ENCODE results near the gene PTPRM.

The PTPRM gene

DNA sequence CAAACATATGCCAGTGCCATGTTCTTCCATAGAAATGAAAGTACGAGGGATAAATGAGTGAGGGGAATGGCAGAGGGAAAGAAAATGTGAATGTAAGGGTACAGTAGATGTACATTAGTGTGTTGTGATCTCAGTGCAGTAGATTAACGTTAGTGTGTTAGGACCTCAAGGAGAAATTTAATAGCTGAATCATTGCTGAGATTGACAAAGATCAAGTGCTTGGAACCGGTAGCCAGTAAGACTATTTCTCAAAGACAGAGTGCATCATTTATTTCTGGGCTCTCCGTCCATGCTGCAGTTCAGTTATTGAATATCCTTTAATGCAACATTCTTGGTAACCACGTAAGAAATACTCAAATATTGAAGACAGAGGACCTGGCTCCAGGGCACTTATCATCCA, 246.0 kb downstream of the PTPRM start:
- DNase-seq = no peak

DNA sequence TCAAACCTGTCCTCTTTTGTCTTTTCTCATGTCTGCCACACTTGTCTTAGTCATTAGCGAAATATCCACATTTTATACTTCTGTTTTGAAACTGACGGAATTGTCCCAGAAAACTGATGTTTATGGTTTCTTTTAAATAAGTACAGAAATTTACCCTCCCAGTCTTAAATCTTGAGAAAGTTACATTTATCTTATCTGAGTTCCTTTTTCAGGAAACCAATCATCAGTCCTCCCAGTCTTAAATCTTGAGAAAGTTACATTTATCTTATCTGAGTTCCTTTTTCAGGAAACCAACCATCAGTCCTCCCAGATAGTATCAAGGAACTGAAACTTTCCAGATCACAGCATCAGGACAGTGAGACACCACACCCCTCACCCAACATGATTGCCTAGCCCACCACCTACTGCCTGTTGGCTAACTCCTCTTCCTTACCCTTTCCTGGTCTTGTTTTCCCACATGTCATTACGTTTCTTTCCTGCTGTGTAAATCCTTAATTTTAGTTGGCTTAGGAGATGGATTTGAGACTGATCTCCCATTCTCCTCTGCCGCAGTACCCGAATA, 247.7 kb downstream of the PTPRM start:
- DNase-seq = no peak

DNA sequence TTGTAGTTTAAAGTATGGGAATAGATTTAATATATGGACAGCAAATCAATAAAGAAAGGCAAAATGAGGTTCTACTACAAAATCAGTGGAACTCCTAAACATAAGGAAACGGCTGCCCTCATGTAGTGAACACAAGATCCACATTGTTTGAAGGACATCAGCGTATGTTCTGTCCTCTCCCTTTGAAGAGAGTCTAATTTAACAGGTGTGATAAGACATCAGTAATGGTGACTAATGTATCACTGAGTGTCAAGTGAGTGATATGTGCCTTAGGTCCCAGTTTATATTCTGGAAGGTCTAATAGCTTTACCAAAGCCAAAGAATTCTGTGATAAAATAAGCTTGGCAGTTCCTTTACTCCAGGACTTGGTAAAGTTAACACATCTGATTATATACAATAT, 248.7 kb downstream of the PTPRM start:
- DNase-seq = no peak

- DNase-seq = no peak
These were observed 250.6 kb downstream of the PTPRM start for GRCh38 chr18:7817575-7818230.

DNA sequence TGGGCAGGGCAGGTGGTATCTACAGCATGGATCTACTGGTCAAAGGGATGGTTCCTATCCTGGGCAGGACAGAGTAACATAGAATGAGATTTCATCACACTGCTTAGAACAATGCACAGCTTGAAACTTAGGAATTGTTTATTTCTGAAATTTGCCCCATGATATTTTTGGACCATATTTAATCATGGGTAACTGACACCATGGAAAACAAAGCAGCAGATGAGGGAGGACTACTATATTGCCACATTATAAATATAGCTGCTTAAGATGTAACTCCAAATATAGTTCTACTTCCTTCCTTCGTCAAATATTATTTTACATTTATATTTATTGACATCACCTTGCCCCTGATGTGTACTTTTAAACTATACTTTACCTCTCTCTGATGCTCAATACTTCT, 254.7 kb downstream of the PTPRM start:
- DNase-seq = no peak

GRCh38 chr18:7822435-7823331, 255.6 kb downstream of the PTPRM start:
- DNase-seq = no peak

- DNase-seq = no peak
These were observed 257.9 kb downstream of the PTPRM start for GRCh38 chr18:7824970-7825369.

DNA sequence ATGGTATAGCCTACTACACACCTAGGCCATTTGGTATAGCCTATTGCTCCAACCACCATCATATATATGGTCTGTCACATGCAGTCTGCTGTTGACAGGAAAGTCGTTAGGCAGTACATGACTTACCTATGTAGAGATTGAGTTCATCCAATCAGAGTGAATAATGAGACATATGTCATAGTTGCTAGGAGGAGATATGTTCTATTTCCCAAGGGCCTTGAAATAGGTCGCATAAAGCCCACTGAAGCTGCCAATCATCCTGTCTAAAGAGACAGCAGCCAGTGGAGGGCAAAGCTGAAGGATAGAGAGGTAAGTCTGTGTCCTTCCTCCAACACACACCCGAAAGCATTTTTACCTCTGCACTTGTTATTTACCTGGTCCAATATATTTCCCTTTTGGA, 263.4 kb downstream of the PTPRM start:
- DNase-seq = peak; percentile 40

DNA sequence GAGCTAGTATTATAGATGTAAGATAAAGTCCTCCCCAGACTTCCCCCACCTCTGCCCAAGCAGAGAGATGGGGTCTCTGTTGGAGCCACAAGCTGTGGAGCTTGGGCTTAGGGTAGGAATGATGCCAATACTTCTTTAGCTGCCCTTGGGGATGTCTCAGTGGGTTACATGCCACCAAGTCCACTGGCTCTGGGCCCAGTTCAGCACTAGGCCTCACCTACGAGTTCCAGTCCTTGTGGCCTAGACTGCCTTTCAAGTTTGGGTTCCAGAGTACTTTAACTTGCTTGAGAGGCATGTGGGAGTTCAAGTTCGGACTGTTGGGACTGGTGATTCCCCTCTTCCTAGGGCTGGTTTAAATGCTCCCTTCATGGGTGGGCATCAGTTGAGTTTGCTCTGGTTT, 272.4 kb downstream of the PTPRM start:
- no peak for DNase-seq

DNA sequence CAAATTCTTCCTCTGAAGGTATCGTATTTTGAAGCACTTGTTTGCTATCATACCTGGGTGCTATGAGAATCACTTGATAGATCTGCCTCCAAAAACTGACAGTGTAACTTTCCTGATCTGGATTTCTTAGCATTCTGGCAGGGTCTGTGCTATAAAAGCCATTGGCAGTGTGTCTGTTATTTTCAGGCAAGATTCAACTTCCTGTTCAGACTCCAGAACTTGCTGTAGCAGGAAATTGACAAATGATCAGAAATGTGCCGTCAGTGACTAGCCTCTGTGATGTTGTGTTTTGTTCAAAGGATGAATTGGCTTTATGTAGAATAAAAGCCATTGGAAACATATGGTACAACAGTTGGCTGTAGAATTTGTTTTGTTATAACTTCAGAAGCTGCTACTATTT, 273.3 kb downstream of the PTPRM start:
- no peak for DNase-seq

DNA sequence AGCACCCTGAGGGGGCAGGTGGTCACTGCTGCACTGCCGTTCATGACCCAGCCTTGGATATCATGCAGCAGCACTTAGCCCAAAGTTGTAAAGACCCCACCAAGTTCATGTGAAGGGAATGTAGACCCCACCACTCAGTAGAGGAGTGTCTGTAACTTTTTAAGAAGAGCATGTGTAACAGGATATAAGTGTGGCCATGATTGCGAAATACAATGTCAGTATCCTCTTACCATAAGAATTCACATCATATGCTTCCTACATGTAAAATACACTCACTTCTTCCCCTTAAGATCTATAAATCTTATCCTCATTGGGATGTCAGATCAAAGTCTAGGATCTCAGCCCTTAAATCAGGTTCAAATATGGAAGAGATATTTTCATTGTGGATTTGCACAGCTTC, 276.9 kb downstream of the PTPRM start:
- no peak for DNase-seq

GRCh38 chr18:7844418-7844817, 277.3 kb downstream of the PTPRM start:
- no peak for DNase-seq

- DNase-seq = no peak
These were observed 279.2 kb downstream of the PTPRM start for GRCh38 chr18:7846335-7846734.

DNA sequence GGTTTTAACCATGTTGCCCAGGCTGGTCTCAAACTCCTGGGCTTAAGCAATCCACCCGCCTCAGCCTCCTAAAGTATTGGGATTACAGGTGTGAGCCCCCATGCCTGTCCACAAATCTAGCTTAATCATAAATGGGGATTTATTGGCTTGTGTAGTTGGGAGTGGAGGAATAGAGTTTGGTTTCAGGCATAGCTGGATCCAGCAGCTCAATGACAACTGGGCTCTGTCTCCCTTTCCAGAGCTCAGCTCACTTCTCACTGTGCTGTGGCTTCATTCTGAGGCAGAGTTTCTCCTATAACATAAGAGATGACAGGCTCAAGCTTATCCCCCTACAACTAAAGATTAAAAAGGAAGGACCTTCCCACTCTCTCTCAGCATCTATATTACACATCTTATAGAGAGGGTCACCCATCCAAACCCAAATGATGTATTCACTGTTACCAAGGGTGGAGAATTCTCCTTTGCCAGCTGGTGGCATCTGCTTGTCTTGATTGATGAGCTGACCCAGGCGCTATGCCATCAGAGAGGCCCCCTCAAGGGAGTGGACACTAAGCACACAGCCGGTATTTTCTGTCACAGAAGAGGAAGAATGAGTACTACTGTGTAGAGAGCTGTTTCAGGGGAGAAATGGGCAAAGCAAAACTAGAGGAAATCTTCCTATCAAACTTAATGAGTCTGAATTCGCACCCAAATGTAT, 280.4 kb downstream of the PTPRM start:
- DNase-seq = no peak

DNA sequence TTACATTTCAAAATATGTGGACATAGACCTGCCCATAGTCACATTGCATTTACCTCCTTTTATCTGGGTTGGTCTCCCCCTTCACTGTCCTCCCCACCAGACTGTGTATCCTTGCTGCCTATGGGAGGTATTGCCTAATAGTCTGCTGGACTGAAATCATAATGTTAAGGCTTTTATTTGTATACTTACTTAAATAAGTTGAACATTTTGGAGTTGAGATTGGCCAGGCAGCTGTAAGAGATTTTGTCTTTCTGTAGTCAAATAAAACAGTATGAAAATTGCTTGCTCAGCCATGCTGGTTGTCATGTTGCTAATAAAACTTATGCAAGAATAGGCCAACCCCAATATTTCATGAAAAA, 280.9 kb downstream of the PTPRM start:
- DNase-seq = no peak

DNA sequence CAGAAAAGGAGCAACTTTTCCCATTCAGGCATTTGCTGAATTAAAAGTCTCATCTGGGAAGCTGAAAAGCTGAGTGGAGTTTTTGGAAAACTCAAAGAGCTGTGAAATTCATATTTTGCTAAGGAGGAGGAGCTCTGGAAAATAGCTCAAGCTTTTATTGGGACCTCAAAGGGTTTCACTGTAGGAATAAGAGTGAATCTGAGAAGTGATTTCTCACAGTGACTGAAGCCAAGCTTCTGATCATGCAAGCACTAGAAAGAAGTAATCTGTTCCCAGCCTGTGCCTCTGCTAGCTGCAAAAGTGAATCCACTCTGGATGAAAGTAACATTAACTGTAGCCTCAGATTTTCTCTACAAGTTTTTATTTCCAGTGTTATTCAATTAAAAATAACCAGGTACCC, 283.3 kb downstream of the PTPRM start:
- no peak for DNase-seq

DNA sequence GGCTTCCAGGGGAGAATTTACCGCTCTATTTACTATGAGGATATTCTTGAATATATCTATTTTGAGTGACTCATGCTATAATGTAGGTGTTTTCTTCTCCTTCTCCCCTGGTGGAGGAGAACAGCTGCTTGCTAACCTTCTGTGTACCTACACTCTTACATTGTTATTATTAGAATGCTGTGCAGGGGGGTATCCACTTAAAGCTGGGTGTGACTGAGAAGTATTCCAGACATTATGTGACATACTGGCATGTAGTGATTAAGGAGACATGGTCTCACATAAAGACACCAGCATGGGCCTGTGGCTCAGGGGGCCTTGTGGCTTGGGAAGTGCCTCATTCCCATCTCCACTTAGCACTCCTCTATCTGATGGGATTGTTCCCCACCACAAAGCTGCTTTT, 287.9 kb downstream of the PTPRM start:
- no peak for DNase-seq

- DNase-seq = no peak
These were observed 288.6 kb downstream of the PTPRM start for GRCh38 chr18:7855671-7856070.

GRCh38 chr18:7856116-7856515, 289.0 kb downstream of the PTPRM start:
- no peak for DNase-seq

- no peak for DNase-seq
These were observed 289.6 kb downstream of the PTPRM start for GRCh38 chr18:7856733-7857132.

DNA sequence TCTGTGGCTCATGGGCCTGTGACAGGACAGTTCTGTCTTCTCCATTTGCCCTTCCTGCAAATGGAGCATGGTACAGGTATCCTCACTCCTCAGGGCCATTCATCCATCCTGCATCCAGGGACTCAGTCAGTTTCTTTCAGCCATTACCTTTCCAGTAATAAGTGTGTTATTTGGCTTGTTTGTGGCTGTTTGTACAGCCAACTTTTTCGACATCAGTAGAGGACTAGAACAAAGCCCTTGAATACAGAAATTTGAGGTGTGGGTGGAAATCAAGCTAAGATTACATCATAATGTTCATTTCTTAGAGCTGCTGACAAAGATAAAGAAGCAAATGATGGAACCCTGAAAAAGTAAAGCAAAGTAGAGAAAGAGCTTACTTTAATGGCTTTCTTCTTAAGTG, 290.4 kb downstream of the PTPRM start:
- no peak for DNase-seq

DNA sequence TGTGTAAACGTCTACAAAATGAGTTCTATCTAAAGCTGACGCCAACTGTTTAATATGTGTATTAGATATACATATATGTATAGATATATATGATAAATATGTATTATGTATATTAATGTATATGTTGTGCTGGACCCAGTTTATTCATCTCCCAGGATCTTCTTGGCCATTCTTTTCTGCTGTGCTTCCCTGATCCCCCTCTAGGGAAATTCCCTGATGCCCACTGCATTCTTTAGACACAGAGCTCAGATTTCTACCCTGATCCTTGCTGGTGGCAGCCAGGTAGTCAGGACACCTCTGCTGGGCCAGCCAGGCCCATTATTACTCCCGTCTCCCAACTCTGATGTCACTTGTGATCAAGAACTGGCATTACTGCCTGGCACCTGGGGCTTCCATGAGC, 292.0 kb downstream of the PTPRM start:
- no peak for DNase-seq

GRCh38 chr18:7870266-7870665, 303.1 kb downstream of the PTPRM start:
- DNase-seq = no peak

- no peak for DNase-seq
These were observed 303.7 kb downstream of the PTPRM start for GRCh38 chr18:7870855-7871254.

Data from SHP77 treated with DMSO at 0.1 percent for 48 hours (cell line).